Thymus (tissue), 11 donors: ENCODE data around the gene SERBP1. TPM values are rescaled to one million over a fixed set of nuclear protein-coding genes. Genes with fewer than 3 reads are reported as not detected.
A peak's percentile ranks its signal among the peaks of the same experiment; 100 is the strongest.
"Not testable (repeated sequence)": the region's sequence is repeated elsewhere in the genome, so short reads cannot be mapped to it uniquely, and the experiment has no call there.

Source experiments
- DNase-seq, 9 donors: peaks; one replicate each; pipeline ENCODE4 v3.0.0-alpha.2; 2013; ENCODE audit warnings: low spot score in 9 of 9, low read depth in 6 of 9, missing footprints in 1 of 9
- H3K27ac ChIP-seq, 2 donors: one replicate each; pipeline ENCODE4 v1.5.1; 2013; ENCODE audit warnings: control low read depth in 1 of 2, low read depth in 1 of 2, low read length in 1 of 2, mild to moderate bottlenecking in 1 of 2, moderate library complexity in 1 of 2
- H3K27me3 ChIP-seq, 2 donors: one replicate each; pipeline ENCODE4 v1.5.1; 2013; ENCODE audit warnings: low read length in 1 of 2; ENCODE audit not compliant: control insufficient read depth in 2 of 2, insufficient read depth in 1 of 2
- H3K36me3 ChIP-seq, 2 donors: one replicate each; pipeline ENCODE4 v1.5.1; 2013; ENCODE audit warnings: low read length in 1 of 2, mild to moderate bottlenecking in 1 of 2, moderate library complexity in 1 of 2; ENCODE audit not compliant: control insufficient read depth in 2 of 2, insufficient read depth in 2 of 2
- H3K4me1 ChIP-seq, 2 donors: one replicate each; pipeline ENCODE4 v1.5.1; 2013; ENCODE audit warnings: low read length in 2 of 2; ENCODE audit not compliant: control insufficient read depth in 2 of 2, insufficient read depth in 2 of 2
- H3K4me3 ChIP-seq, 2 donors: one replicate each; pipeline ENCODE4 v1.5.1; 2013; ENCODE audit warnings: low read length in 2 of 2, control low read depth in 1 of 2, mild to moderate bottlenecking in 1 of 2
- H3K9me3 ChIP-seq, 2 donors: one replicate each; pipeline ENCODE4 v1.5.1; 2013; ENCODE audit warnings: low read length in 1 of 2, mild to moderate bottlenecking in 1 of 2; ENCODE audit not compliant: control insufficient read depth in 2 of 2, insufficient read depth in 1 of 2
- WGBS: extraction: QIAGEN DNeasy Blood & Tissue Kit; methylation state at CpG from one replicate; pipeline ENCODE4 v1.1.7; 2013; 5-methylcytosine and 5-hydroxymethylcytosine counted together
- polyA plus RNA-seq: library from polyadenylated mRNA; stranded (reverse); fragments of 200-250 nt; gene quantifications from one replicate; pipeline ENCODE4 v1.2.3, GENCODE V29; 2013
- total RNA-seq: library from RNA; stranded (reverse); fragments of 120-200 nt; gene quantifications from one replicate; pipeline ENCODE4 v1.2.4, GENCODE V29; 2013
- donor health status: healthy.

SERBP1 gene
- total and polyA plus RNA-seq, 2 donors = 132 to 246 TPM

DNA sequence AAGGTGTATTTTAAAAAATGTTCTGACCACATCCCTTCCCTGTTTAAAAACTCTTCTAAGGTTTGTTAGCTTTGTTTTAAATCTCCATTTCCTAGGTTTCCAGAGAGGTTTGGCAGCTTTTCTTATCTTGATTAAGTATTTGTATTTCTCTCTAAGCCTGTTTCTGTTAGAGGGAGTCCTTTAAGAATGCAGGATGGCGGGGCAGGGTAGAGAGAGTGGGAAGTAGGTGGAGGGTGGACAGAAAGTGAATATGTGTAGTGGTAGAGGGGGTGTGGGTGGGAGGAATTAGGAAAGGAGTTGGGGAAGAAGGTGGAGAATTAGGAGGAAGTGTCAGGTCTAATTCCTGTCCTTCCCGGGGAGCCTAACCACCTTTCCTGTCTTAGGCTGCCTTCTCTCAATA, 21.2 kb upstream of the SERBP1 start:
- H3K4me1 ChIP-seq = no peaks in the 10 kb centered on the region
- no peaks in the 10 kb centered on the region for H3K9me3 ChIP-seq
- no peak for DNase-seq
- H3K27ac ChIP-seq = no peak overlapping the region
- H3K4me3 ChIP-seq = no peak overlapping the region
- no peaks in the 10 kb centered on the region for H3K36me3 ChIP-seq
- H3K27me3 ChIP-seq = no peaks in the 10 kb centered on the region
- 67% methylated on average over 2 of the region's 2 CpGs for WGBS

DNA sequence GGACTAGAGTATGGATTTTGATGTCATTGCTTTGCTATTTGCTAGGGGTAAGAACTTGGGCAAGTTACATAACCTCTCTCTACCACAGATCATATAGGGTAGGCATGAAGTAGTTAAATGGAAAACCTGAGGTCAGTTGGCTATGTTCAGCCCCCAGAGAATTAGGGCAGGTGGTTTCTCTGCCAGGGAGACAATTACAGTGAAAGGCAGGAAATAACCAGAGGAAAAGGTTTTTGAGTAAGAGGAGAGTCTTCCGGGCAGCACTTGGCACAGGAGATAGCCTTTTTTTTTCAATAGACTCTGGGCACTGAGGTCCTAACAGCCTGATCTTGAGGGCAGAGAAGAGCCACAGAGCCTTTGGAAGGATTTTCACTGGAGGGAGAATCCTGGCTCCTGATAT, 16.7 kb upstream of the SERBP1 start:
- DNase-seq = no peak
- 37% methylated on average over 1 of the region's 1 CpG for WGBS
- Histone ChIP-seq H3K4me1 (no peaks in the 10 kb centered on the region), H3K9me3 (no peaks in the 10 kb centered on the region), H3K27me3 (no peaks in the 10 kb centered on the region), H3K4me3 (no peak overlapping the region), H3K27ac (no peak overlapping the region), H3K36me3 (no peaks in the 10 kb centered on the region)

DNA sequence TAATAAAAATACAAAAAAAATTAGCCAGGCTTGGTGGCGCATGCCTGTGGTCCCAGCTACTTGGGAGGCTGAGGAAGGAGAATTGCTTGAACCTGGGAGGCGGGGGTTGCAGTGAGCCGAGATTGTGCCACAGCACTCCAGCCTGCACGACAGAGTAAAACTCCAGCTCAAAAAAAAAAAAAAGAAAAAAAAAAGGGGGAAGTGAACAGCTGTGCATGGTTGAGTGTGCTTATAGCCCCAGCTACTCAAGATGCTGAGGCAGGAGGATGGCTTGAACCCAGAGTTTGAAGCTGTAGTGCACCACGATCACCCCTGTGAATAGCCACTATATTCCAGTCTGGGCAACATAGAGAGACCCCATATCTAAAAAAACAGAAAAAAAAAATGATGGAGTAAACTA, 15.8 kb upstream of the SERBP1 start:
- H3K4me1 ChIP-seq, H3K27me3 ChIP-seq, H3K27ac ChIP-seq, DNase-seq, H3K4me3 ChIP-seq, H3K9me3 ChIP-seq, H3K36me3 ChIP-seq: not testable (repeated sequence)
- WGBS = 58% methylated on average over 5 of the region's 5 CpGs

DNA sequence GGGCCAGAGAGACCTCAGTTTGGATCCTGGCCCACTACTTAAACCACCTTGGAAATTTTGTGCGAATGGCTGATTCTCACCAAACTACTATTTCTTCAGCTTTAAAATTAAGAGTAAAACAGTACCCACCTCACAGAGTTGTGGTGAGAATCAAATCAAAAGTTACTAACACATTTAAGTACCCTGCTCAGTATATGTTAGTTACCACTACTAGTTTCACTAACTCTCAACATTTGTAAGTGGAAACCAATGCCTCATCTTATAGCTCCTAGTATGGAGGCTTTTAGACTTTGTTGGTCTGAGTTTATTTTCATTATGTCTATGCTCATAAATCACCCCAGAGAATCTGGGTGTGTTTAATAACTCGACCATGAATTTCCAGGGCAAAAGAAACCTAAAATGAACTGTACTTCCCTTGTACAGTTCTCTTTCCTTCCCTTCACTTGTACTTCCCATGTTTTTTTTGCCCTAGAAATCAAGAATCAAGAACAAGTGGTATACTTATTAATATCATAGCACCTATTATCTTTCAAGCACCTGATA, 11.6 kb upstream of the SERBP1 start:
- Histone ChIP-seq H3K4me3 (no peak overlapping the region), H3K27ac (no peak overlapping the region), H3K27me3 (no peaks in the 10 kb centered on the region), H3K9me3 (no peaks in the 10 kb centered on the region), H3K36me3 (no peaks in the 10 kb centered on the region), H3K4me1 (no peaks in the 10 kb centered on the region)
- WGBS = 87% methylated on average over 2 of the region's 2 CpGs
- no peak for DNase-seq

DNA sequence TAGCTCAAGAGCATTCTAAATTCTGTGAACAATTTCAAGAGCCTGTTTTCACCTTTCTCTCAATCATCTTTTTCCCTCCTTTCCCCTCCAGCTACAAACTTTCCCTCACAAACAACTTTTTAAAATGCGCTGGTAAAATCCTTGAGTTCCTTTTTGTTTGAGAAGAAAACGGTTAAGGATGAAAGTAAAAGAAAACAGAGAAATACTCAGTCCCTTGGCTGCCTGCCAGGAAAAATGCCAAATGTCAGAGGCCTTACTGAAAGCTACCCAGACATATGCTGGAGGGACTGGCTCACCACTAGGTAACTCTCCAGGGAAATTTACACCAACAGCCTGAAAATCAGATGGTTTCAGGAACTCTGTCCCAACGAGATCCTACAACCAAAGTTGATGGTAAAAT, 11.0 kb upstream of the SERBP1 start:
- no peaks in the 10 kb centered on the region for H3K27me3 ChIP-seq
- no peak overlapping the region for H3K27ac ChIP-seq
- WGBS = 12% methylated on average over 3 of the region's 3 CpGs
- no peak overlapping the region for H3K4me3 ChIP-seq
- DNase-seq = peak in 1 of 9 donors; percentile 52
- no peaks in the 10 kb centered on the region for H3K36me3 ChIP-seq
- no peaks in the 10 kb centered on the region for H3K9me3 ChIP-seq
- no peaks in the 10 kb centered on the region for H3K4me1 ChIP-seq

DNA sequence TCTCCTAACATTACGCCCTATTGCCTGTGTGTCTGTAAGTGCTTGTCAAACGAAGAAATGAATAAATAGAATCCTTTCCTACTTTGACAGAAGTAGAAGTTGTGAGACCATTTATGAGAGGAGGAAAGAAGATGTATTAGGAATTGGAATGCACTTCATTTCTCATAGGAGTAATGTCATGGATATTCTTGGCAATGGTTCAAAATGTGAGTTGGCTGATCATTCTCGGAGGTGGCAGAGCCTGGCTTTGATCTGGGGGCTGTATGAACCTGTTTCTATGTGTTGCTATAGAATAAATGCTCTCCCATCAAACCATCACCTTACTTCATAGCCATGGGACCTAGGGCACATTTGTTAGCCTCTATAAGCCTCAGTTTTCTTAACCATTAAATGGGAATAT, 10.1 kb upstream of the SERBP1 start:
- WGBS = 96% methylated on average over 3 of the region's 3 CpGs
- Histone ChIP-seq H3K27ac (no peak overlapping the region), H3K27me3 (no peaks in the 10 kb centered on the region), H3K4me1 (no peaks in the 10 kb centered on the region), H3K4me3 (no peak overlapping the region), H3K36me3 (no peaks in the 10 kb centered on the region), H3K9me3 (no peaks in the 10 kb centered on the region)
- no peak for DNase-seq

DNA sequence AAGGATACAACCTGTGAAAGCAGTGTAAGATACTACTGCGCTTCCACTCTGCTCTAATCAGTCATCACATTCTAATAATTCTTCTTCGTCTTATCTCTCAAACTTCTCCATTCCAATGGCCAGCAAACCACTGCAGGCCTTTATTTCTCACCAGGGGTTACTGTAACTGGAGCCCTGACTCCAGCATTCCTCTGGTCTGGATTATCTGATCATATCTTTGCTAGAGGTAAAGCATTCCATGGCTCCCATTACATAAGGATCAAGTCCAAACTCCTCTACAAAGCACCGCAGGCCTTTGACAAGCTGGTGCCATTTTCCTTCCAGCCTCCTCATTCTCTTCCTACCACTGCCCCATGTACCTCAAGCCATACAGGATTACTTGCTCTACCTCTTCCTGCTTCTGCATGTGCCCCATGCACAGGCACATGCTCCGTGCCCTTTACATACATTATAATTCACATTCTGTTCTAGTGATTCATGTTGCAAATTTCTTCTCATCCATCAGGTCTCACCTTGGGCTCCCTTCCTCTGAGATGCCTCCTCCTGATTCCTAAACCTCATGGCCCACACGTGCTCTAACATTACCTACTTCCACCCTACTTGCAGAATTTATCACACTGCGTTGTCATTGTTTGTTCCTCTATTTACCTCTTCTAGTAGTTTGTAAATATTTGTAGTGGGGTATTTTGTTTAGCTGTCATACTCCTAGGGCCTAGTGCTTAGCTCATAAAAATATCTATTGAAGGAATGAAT, 9.3 kb upstream of the SERBP1 start:
- no peaks in the 10 kb centered on the region for H3K36me3 ChIP-seq
- no peak overlapping the region for H3K27ac ChIP-seq
- H3K9me3 ChIP-seq = no peaks in the 10 kb centered on the region
- no peak for DNase-seq
- H3K27me3 ChIP-seq = no peaks in the 10 kb centered on the region
- no peaks in the 10 kb centered on the region for H3K4me1 ChIP-seq
- WGBS = 98% methylated on average over 6 of the region's 6 CpGs
- no peak overlapping the region for H3K4me3 ChIP-seq

DNA sequence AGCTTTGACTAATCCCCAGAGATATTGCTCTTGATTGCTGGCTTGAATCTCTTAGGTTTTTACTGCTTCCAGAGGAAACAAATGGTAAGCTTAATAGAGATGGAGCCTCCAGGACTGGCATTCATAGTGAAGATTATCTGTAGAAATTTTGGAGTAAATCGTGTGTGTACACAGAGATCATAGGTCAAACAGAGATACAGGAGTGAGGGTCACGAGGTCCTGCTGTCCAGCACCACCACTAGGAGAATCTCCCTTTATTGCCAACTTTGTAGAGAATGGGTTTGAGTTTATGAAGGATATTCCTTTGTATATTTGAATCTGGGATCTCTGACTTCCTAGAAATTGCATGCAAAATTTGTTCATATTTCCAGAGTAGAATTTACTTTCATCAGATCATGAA, 7.8 kb upstream of the SERBP1 start:
- Histone ChIP-seq H3K27me3 (no peaks in the 10 kb centered on the region), H3K36me3 (no peaks in the 10 kb centered on the region), H3K4me1 (peaks cover 0 to 6% of the 10 kb centered on the region in 2 donors), H3K27ac (no peak overlapping the region), H3K9me3 (no peaks in the 10 kb centered on the region), H3K4me3 (no peak overlapping the region)
- DNase-seq = no peak
- 96% methylated on average over 2 of the region's 2 CpGs for WGBS

DNA sequence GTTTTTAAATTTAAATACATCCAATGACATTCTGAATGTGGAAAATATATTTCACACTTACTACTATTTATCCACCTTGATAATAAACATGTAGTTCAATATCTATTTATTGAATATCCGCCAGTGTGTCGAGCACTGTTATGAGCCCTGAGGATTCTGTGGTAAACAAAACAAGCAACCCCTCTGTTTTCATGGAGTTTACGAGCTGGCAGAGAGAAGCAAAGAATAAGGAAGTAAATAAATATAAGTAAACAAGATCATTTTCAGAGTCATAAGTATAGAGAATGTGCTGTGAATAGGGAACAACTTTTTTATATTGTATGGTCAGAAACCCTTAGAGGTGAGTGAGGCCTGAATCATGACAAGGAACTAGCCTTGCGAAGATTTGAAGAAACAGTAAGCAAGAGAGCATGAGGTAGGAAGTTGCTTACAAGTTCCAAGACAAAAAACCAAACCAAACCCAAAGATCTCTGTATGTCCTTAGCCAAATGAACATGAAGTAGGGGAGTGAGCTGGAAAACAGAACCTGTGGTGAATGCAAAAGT, 6.4 kb upstream of the SERBP1 start:
- 95% methylated on average over 4 of the region's 4 CpGs for WGBS
- H3K4me1 ChIP-seq = peaks cover 0 to 12% of the 10 kb centered on the region in 2 donors
- DNase-seq = no peak
- H3K36me3 ChIP-seq = no peaks in the 10 kb centered on the region
- H3K27me3 ChIP-seq = no peaks in the 10 kb centered on the region
- no peaks in the 10 kb centered on the region for H3K9me3 ChIP-seq
- no peak overlapping the region for H3K4me3 ChIP-seq
- peak overlapping the region in 1 of 2 donors; percentile 31 for H3K27ac ChIP-seq
